ENCODE results near the gene HEMK1.

HEMK1 gene

DNA sequence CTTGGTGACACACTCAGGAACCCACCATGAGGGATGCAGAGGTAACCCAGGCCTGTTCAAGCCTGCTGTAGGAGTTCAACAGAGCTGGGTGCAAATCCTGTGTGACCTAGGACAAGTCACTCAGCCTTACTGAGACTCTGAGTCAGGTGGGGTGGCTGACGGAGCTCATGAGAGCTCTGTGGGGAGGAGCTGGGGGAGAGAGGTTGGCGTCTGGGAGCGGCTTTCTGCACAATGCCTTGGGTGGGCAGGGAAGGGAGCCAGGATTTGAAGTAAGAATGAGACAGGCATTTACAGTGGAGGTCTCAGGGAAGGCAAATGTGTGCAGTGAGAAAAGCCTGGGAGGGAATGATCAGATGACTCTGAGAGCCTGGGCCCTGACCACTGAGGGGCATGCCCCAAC, 20.1 kb upstream of the HEMK1 start:
- no peak for DNase-seq

DNA sequence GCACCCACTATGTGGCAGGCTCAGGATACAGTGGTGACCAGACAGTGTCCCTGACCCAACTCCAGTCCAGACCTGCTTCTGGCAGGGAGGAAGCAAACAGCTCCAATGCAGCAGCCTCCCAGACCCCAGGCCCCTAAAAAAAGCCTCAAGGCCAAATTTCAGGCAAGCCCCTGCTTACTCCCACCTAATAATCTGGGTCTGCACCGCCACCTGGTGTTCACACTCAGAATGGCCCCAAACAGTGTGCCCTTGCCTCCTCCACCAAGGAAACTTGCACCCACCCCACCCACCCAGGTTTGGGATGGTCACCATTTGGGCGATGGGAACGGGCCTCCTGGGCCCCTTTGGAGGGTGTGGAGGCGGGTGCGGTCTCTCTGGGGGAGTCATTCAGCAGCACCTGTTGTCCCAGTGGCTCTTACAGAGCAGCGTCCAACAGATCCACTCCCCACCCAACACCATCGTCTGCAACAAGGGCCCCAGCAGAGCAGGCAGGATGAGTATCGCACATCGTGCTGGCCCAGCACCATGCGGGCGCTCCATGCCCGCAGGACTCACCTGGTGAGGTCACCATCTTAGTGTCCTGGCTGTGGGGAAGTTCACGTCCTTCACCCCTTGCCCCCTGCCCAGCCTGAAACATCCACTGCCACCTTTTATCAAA, 19.1 kb upstream of the HEMK1 start:
- peak; percentile 68 for DNase-seq

DNA sequence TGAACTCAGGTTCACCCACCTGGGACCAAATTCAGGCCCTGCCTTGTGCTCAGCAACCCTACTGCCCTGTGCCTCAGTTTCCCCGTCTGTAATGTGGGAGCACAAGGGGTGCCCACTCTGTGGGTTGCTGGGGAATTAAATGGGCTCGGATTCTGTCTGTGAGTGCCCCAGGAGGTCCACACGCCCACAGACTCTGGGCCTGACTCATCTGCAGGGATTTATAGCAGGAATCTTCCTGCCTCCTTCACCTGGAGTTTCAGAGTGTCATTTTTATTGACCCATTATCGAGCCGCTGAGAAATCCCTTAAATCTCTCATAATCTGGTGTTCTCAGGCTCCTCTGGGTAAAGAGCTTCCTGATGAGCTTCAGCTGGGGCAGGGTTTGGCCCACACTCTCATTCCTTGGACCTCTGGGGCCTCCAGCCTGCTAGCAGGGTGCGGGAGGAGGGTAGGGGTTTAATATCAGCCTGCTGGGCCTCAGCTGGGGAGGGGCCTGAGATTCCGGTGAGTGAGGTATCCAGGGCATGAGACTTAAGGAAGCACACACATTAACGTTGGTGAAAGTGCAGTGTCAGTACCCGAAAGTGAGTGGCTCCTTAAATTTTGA, 18.2 kb upstream of the HEMK1 start:
- no peak for DNase-seq

DNA sequence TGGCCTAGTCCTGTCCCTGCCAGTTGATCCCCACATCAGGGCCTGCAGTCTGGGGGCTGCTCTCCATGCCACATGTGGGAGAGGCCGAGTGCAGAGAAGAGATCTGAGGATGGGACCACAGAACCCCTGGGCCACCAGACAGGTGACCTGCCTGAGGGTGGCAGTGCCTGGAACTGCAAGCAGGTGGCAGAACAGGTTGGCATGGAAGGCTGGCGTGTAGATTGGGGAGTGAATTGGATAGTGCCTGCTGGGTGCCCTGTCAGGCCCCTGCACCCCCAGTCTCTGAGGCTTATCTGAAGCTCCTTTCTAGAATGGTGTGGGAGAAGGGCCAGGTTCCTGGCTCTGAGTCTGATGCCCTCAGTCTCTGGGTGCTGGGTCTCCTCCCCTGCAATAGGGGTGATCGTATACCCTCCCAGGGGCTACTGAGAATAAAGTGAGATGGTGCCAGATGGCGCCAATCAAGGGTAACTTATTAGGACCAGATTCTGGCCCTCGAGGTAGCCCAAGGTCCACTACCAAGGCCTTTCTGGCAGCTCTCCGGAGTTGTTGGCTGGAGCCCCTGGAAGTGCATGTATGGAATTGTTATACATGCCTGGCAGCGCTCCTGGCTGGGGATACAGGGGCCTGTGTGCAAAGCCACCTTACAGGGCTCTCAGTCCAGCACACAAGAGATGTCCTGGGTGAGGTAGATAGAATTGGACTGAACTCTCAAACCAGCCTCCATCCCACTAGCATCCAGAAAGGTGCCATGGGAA, 17.5 kb upstream of the HEMK1 start:
- no peak for DNase-seq

DNA sequence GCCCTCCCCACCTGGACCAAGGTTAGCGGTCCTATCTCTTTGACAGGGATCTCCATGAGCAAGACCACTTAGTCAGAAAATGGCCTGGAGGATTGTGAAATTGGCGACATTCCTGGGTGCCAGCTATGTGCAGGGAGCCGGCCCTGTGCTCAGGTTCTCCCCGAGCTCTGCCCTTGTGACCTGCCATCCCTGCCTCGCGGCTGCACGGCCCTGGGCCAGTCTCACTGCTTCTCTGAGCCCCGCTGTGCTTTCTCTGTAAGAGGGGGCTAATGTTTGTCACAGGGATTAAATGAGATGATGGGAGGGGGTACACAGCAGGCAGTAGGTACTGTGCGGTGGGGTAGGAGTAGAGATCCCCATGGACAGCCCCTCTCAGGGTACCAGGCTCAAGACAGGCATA, 16.7 kb upstream of the HEMK1 start:
- no peak for DNase-seq

DNA sequence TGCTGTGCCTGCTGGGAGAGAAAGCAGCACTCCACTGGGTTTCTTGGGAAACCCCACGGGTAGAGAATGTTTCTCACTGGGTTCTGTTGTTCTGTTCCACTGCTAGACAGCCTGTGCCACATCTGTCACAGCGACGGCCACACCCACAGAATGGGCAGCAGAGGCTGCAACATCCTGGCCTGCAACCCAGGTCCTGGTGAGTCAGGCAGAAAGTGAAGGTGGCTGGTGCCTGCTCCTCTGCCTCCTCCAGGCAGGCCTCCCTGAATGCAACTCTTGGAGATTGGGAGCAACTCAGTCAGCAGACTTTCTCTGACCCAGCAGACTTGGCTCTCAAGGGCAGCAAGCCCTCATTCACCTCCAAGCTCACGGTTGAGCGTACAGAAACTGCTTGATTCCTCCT, 14.8 kb upstream of the HEMK1 start:
- DNase-seq = no peak

DNA sequence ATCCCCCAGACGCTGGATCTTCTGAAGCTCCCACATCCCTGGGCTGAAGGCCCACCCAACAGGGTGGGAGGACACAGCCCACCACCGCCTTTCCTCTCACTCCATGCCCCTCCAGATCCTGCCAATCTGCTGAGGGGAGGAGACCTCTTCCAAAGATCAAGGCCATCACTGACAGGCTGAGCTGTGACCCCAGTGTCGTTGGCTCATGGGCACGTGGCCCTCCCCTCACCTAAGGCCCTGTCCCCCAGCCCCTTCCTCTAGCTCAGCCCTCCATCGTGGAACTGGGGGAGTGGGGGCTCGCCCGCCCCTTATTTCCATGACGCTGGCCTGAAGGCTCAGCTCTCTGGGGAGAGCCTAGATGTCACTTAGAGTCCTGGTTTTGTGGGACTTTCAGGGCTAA, 12.2 kb upstream of the HEMK1 start:
- no peak for DNase-seq

DNA sequence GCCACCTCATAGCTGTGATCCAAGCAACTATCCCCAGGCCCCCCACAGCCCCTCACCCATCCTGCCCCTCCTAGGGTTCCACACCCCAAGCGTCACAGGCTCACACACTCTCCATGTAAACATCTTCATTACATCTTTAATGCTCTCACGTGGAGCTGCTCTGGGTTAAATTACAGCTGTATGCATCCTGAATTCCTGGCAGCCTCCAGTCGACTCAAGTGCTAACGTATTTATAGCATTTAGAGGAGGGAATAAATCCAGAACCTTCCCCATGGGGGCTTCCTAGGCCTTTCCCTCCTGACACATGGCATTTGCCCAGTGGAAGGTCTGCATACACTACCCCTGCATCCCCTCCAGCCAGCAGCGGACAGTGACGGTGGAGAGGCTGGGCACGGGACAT, 11.4 kb upstream of the HEMK1 start:
- DNase-seq = no peak

DNA sequence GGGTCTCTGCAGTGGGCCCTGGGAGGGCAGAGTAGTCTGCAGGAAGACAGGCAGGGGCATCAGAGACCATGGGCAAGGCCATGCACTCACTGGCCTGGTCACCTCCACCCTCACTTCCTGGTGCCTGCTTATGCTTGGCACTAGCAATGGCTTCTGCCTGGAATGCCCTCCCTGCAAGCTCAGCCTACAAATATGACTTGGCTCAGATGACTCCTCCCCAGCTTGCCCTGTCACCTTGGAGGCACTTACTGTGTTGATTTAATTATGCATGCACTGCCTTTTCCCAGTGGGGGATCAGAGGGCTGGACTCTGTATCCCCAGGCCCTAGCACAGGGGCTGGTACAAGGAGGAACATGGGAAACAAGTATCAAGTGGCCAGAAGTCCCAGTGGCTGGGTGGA, 9.6 kb upstream of the HEMK1 start:
- no peak for DNase-seq

DNA sequence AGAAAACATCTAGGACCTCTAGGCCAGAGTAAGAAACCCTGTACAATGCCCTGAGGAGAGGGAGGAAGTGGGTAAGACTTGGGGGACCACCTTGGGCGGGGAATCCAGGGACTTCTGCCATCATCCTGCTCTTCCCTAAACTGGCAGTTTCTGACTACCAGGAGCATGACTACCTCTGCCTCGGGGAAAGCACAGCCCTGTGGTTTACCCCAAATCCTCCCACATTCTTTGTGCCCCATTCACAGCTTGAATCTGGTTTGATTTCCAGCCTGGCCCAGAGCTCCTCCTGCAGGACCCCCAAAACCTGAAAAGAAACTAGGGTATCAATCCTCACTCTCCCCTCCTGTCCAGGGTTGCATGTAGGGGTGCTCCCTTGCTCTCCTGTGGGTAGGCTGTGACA, 6.5 kb upstream of the HEMK1 start:
- no peak for DNase-seq

DNA sequence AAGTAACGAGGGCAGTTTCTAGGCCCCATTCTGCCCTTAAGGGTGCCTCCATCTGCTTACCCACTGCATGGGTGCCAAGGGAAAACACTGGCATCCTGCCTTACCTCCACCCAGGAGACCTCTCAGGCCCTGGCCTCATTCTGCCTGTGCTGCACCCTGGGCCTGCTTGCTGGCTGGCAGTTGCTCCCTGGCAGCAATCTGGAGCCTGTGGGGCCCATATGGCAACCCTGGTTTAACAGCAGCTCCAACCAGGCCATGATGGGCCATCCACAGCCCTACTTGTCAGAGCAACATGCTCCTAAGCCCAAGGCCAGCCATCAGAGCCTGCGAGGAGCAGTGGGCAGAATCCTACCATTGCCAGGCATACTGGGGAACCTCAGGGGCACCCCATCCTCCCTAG, 5.5 kb upstream of the HEMK1 start:
- DNase-seq = no peak

DNA sequence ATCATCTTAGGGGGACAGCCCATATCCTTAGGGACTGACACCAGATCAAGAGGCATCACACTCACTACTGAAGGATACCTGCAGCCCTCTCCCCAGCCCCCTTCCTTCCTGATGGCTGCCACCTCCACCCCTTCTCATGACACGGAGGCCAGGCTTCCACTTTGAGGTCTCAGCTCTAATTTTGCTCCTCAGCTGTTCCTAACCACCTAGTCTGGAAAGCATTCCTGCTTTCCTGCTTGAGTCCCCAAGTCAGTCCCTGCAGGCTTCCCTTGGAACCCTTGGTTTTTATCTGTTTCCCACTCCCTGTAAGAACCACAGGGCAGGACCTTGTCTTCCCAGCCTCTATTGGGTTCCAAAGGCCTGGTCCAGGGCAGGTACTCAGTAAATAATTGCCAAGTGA, 5.0 kb upstream of the HEMK1 start:
- DNase-seq = no peak

DNA sequence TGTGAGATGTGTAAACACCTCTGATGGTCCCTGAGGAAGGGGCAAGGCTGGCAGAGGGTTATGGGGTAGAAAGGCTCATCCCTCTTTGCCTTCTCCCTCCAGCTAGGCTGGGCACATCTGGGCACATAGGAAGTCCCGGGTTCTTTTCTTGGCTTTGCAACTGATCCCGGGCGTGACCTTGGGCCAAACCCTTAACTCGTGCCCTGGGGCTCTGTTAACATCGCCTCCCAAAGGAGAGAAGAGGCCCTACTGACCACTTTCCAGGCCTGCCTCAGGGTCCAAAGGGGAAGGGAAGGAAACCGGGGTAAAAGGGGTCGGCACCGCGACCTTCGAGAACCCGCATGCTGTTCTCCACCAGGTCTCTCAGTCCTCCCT, 2.3 kb upstream of the HEMK1 start:
- DNase-seq = no peak

DNA sequence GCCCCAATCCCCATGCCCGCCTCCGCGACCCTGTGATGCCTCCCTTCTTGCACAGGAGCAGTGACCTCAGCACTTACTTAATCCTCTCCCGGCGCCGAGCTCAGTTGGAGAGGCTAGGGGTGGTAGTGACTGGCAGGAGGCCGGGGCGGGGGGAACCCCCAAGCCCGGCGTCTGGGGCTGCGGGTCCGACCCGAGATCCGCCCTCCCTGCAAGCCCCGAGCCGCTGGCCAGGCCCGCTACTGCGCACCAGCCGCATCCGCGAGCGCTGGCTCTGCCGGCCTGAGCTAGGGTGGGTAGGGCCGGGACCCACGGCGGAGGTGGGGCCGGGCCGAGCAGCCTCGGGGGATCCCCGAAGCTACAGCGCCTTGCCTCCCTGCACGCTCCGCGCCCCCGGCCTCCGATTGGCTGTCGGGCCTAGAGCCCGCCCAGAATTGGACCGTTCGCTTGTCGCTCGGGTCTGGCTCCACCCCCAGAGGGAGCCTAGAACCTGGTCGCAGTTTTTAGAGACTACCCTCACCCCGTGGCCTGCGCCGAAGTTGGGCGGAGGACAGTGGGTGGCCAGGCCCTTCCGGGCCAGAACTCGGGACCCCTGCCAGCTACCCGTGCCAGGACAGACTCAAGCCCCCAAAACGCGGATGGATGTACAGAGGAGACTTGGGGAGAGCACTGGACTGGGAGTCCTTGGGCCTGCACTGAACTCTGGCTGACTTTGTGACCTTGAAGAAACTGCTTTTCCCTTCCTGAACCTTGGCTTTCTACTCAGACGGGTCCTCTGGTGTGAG, 1.7 kb upstream of the HEMK1 start, which contains the start of gene C3orf18:
Gene C3orf18, minus strand, starts transcription at position 362 of the 782 bp plus-strand sequence. CDS start 2,048 bp downstream, outside the sequence.
- DNase-seq = peak; percentile 95

DNA sequence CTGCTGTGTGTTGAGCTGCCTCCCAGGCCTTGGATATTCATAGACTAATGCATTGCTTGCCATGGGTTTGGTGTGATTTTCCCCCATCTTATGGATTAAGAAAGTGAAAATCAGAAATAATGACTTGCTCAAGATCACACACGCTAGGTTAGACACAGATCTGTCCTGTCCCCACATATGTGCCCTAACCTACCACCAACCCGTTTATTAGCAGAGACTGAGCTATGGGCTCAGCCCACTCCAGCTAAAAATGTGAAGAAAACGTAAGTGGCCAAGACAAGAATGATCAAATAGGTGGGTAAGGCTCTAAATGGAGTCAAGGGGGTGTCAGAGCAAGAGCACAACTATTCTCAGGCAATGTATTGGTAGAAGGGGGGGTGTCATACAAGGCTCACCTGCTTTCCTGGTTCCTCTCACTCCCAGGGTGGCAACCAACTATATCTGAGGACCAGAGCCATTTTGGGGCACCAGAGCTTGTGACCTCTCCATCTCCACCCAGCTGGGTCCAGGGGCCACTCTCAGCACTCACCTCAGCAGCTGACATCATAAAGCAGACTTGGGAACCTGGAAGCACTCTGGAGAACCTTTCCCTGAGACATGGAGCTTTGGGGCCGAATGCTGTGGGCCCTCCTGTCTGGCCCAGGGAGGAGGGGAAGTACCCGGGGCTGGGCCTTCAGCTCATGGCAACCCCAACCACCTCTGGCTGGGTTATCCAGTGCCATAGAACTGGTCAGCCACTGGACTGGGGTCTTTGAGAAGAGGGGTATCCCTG, 1.4 kb downstream of the HEMK1 start:
- DNase-seq = no peak

DNA sequence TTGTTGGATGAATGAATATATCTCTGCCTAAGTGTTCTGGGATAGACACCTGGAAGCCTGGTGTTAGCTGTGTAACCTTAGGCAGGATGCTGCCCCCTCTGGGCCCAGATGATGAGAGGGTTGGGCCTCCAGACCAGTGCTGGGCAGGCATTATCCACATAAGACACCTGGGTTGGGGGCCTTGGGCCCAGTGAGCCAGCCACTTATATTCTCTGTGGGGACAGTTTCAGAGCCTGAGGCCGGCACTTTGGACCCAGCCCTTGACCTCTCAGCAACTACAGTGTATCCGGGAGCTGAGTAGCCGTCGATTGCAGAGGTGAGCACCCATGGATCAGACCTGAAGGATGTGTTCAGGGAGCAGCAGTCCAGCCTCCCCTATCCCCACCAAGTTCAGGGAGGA, 2.2 kb downstream of the HEMK1 start:
- DNase-seq = no peak

DNA sequence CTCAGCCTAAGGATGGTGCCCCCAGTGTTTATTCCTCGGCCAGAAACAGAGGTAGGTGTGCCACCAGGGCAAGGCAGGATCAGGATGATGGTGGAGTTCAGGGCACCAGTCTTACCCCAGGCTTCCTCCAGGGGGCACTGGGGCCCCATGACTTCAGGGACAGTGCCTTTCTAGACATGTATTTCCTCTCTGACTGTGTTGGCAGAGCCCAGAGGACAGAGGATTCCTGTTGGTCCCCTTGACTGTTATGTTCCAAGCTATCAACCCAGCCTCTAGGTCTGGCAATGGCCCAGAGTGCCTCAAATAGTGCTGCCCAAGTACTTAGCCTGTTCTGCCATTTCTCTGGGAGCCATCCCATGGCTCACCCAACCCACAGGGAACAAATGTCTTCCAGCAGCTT, 2.8 kb downstream of the HEMK1 start:
- DNase-seq = peak; percentile 91

DNA sequence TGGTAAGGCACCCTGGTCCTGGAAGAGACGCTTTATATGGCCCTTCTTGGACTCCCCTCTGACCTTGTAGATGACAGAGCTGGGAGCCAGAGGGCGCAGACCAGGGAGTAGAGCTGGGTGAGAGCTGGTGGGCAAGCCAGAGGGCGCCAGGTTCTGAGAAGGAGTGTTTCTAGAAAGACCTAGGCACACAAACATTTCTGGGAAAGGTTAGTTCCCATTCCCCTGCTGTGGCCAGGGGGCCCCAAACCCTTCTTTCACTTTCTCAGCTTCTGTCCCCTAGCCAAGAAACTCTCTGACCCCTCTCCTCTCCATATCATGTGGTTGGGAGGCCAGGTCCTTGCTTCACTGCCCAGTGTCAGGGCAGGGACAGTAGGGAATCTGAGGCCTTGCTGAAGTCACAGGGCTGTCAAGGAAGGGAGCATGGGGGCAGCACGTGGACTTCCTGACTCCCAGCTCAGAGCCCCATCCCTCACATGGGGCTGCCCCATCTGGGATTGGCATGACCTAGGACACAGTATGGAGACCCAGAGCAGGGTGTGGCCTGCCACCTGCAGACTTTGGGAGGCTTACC, 3.6 kb downstream of the HEMK1 start:
- DNase-seq = peak; percentile 44

DNA sequence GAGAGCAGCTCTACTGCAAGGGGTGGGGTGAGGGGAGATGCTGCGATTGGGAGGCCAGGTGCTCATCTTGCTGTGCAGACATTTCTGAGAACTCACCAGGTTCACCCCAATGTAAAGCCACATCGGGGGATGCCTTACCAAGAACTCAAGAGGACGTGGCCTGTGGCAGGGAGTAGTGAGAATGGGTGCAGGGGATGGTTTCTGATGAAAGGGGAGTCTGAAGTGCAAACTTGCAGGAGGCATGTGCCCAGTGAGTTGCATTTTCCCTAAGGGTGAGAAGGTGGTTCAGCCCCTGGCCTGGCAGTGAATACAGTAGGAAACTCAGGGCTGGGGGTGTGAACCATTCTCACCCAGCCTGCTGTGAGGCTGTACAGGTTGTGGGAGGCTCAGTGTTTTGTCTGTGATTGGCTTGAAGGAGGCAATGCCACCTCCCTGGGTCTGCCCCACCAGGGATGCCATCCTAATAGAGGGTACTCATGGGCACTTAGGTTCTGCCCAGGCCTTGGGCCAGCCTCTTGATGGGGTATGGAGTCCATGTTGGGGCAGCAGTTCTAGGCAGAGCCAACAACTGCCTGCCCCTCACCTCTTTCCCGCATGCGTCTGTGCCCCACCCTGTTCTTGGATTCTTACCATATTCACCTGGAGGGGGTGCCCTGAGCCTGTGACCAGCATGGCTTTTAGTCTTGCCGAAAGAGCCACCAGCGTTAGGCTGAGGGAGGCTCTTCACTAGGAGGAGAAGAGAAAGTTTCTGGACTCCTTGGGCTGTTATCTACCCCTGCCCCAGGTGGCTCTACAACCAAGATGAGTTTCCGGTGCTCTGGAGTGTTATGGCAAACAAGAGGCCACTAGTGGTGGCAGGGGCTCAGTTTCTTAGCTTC, 4.5 kb downstream of the HEMK1 start:
- peak; percentile 49 for DNase-seq

DNA sequence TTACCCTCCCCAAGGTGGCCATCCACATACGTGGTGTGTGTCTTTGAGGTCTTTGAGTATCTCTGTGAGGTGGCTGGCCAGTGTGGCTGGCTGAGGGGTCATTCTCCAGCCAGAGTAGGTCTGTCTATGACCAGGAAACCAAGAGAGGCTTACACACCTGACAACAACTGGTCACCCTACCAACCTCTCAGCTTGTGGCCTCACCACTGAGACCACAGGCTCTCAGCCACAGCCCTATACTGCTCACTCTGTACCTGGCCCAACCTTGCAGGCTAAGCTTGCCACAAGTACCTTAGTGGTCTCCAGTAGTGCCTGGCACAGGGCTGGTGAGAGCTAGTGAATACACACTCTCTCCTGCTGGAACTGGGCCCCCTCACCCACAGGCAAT, 5.1 kb downstream of the HEMK1 start:
- no peak for DNase-seq

DNA sequence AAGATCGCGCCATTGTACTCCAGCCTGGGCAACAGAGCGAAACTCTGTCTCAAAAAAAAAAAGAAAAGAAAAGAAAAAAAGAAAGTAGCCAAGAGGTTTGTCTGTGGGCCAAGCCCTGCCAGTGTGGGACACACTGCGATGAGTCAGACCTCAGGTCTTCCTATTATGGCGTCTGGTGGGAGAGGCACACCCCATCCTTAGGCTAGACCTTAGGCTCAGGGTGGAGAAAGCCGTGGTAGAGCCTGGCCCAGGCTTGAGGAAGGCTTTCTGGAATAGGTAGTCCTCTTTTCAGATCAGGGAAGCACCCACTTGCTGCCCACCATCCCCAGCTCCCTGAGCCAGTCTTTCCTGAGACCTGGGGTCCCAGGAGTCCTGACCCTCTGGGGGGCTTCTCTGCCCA, 6.0 kb downstream of the HEMK1 start:
- DNase-seq = peak; percentile 54
